ENCODE data around the gene RHOU. TPM values are rescaled to one million over a fixed set of nuclear protein-coding genes. Genes with fewer than 3 reads are reported as not detected.
"Not testable (repeated sequence)": the region's sequence is repeated elsewhere in the genome, so short reads cannot be mapped to it uniquely, and the experiment has no call there.

Gene RHOU
- 3.2 and 3.4 TPM in 2 replicates for total RNA-seq (2014; rRNA removed; shearing (Covaris generic))

GRCh38 chr1:228734881-228735801 is at the start of gene RHOU:
Gene RHOU, plus strand, starts transcription at chr1:228735479. Its CDS starts 264 bp downstream, at chr1:228735743.
- no peaks in the 10 kb centered on the region for H3K27me3 ChIP-seq
- H3K4me3 ChIP-seq: peak within 1 kb of the TSS; percentile 92
- H3K9me3 ChIP-seq (replicated peaks): no peaks in the 10 kb centered on the region
- H3K4me1 ChIP-seq: peaks cover 5% of the 10 kb centered on the region; the same call in 1 of the 2 replicates
- no peaks in the 10 kb centered on the region for H3K36me3 ChIP-seq
- DNase-seq: peak; percentile 58 to 76
- H3K27ac ChIP-seq: peak within 1 kb of the TSS; percentile 69

GRCh38 chr1:228687587-228687986 is 47.7 kb upstream of the RHOU start:
- no peaks in the 10 kb centered on the region for H3K9me3 ChIP-seq (replicated peaks)
- H3K36me3 ChIP-seq: no peaks in the 10 kb centered on the region
- H3K4me1 ChIP-seq: no peaks in the 10 kb centered on the region
- no peak for DNase-seq
- no peak overlapping the region for H3K4me3 ChIP-seq
- no peaks in the 10 kb centered on the region for H3K27me3 ChIP-seq
- H3K27ac ChIP-seq: no peak overlapping the region

DNA sequence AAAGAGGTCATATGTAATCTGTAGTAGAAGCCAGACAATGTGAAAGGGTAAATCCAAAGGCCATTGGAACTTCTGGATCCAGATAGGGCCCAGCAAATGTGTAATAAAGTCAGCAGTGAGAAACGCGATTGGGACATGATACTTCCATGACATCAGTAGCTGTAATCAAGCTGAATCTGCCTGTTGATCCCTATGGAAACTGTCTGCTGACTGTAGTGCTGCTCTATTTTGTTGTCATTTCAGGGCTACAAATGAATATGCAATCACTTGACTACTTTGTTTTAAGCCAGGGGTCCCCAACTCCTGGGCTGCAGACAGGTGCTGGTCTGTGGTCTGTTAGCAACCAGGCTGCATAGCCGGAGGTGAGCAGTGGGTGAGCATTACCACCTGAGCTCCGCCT is 46.0 kb upstream of the RHOU start:
- H3K27ac ChIP-seq: no peak overlapping the region
- DNase-seq: no peak
- no peak overlapping the region for H3K4me3 ChIP-seq
- no peaks in the 10 kb centered on the region for H3K36me3 ChIP-seq
- H3K9me3 ChIP-seq (replicated peaks): no peaks in the 10 kb centered on the region
- no peaks in the 10 kb centered on the region for H3K4me1 ChIP-seq
- no peaks in the 10 kb centered on the region for H3K27me3 ChIP-seq

DNA sequence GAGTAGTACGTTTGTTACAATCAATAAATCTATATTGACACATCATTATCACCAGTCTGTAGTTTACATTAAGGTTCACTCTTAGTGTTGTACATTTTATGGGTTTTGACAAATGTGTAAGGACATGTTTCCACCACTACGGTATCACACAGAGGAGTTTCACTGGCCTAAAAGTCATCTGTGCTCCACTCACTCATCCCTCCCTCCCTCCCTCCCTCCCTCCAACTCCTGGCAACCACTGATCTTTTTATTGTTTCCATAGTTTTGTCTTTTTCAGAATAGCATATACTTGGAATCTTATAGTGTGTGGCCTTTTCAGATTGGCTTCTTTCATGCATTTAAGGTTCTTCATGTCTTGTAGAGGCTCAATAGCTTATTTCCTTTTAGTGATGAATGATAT is 44.1 kb upstream of the RHOU start:
- Histone ChIP-seq H3K36me3 (no peaks in the 10 kb centered on the region), H3K9me3 (replicated peaks) (no peaks in the 10 kb centered on the region), H3K4me1 (no peaks in the 10 kb centered on the region), H3K27ac (no peak overlapping the region), H3K27me3 (no peaks in the 10 kb centered on the region), H3K4me3 (no peak overlapping the region)
- no peak for DNase-seq

DNA sequence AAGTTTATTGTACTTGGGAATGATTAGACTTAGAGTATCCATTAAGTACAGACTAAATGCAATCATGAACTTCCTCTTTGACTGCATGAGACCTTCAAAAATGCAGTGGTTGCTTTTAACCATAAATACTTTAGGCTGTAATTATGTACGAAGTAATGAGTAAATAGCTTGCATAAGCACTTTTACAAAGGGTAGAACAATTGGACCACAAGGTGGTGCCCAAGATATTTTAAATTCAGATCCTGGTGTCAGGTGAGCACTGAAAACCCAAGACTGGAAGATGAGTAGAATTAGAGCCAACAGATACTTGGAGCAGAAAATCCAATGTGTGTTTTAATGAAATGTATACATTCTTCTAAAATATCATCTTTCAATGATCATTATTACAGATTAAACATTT is 43.4 kb upstream of the RHOU start:
- Histone ChIP-seq H3K27me3 (no peaks in the 10 kb centered on the region), H3K4me1 (no peaks in the 10 kb centered on the region), H3K4me3 (no peak overlapping the region), H3K9me3 (replicated peaks) (no peaks in the 10 kb centered on the region), H3K27ac (no peak overlapping the region), H3K36me3 (no peaks in the 10 kb centered on the region)
- DNase-seq: peak; percentile 17 to 63

GRCh38 chr1:228694447-228694846 is 40.8 kb upstream of the RHOU start:
- not testable (repeated sequence) for H3K27me3 ChIP-seq; H3K9me3 ChIP-seq (replicated peaks); H3K36me3 ChIP-seq; H3K4me1 ChIP-seq; DNase-seq; H3K4me3 ChIP-seq; H3K27ac ChIP-seq

DNA sequence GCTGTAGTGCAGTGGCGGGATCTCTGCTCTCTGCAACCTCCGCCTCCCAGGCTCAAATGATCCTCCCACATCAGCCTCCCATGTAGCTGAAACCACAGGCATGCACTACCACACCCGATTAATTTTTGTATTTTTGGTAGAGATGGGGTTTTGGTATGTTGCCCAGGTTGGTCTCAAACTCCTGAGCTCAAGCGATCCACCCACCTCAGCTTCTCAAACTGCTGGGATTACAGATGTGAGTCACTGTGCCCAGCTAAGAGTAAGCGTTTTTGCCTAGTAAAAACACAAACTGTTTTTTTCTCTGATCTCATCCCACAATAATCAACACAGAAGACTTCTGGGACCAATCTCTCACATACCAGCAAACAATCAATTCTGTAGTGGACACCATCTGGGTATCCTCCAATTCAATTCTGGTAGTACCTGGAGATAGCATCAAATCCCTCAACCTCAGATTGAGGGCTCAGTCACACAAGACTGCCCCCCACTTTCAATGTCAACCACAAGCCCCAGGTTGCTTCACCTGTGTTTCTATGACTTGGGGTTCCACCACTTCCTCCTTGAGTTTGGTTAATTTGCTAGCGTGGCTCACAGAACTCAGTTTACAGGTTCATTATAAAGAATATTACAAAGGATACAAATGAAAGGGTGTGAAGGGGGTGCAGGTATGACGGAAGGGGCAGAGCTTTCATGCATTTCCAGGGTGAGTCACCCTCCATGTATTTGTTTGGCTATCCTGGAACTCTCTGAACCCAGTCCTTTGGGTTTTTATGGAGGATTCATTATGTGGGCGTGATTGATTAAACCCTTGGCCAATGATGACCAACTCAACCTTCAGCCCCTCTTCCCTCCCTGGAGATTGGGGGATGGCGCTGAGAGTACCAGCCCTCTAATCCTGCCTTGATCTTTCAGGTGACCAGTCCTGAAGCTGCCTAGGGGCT is 40.0 kb upstream of the RHOU start:
- no peak for DNase-seq
- Histone ChIP-seq H3K4me1 (peaks cover 5% of the 10 kb centered on the region; the same call in 1 of the 2 replicates), H3K27ac (no peak overlapping the region), H3K27me3 (no peaks in the 10 kb centered on the region), H3K36me3 (no peaks in the 10 kb centered on the region), H3K4me3 (no peak overlapping the region), H3K9me3 (replicated peaks) (no peaks in the 10 kb centered on the region)

GRCh38 chr1:228697207-228698016 is 37.9 kb upstream of the RHOU start:
- DNase-seq: peak; percentile 63 to 82
- no peaks in the 10 kb centered on the region for H3K27me3 ChIP-seq
- H3K4me1 ChIP-seq: peaks cover 5% of the 10 kb centered on the region; the same call in 1 of the 2 replicates
- no peaks in the 10 kb centered on the region for H3K9me3 ChIP-seq (replicated peaks)
- H3K4me3 ChIP-seq: no peak overlapping the region
- no peak overlapping the region for H3K27ac ChIP-seq
- H3K36me3 ChIP-seq: no peaks in the 10 kb centered on the region

GRCh38 chr1:228698017-228698329 is 37.3 kb upstream of the RHOU start:
- Histone ChIP-seq H3K27ac (no peak overlapping the region), H3K36me3 (no peaks in the 10 kb centered on the region), H3K27me3 (no peaks in the 10 kb centered on the region), H3K4me3 (no peak overlapping the region), H3K9me3 (replicated peaks) (no peaks in the 10 kb centered on the region), H3K4me1 (peaks cover 5% of the 10 kb centered on the region; the same call in 1 of the 2 replicates)
- no peak for DNase-seq

DNA sequence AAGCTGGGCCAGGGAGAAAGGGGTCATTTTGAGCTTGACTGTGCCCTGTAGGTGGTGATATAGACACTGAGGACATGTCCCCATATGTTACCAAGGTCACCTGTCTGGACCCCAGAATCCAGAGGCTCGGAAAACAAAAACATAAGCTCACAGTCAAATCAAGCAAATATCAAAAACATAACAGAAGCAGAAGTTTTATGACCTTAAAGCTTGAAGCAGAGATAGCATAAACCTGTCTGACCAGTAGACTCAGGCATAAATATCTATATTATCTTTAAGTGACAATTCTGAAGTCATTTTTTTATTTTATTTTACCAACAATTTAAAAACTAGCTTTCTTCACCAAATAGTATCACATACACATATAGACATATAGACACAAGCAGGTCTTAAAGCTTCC is 32.8 kb upstream of the RHOU start:
- DNase-seq: no peak
- peaks cover 4% of the 10 kb centered on the region; the same call in 1 of the 2 replicates for H3K4me1 ChIP-seq
- H3K27me3 ChIP-seq: no peaks in the 10 kb centered on the region
- H3K36me3 ChIP-seq: no peaks in the 10 kb centered on the region
- no peaks in the 10 kb centered on the region for H3K9me3 ChIP-seq (replicated peaks)
- no peak overlapping the region for H3K4me3 ChIP-seq
- H3K27ac ChIP-seq: no peak overlapping the region

GRCh38 chr1:228706305-228706704 is 29.0 kb upstream of the RHOU start:
- Histone ChIP-seq H3K9me3 (replicated peaks) (no peaks in the 10 kb centered on the region), H3K4me1 (no peaks in the 10 kb centered on the region), H3K36me3 (no peaks in the 10 kb centered on the region), H3K27me3 (no peaks in the 10 kb centered on the region), H3K27ac (no peak overlapping the region), H3K4me3 (no peak overlapping the region)
- no peak for DNase-seq

GRCh38 chr1:228717081-228717480 is 18.2 kb upstream of the RHOU start:
- Histone ChIP-seq H3K27ac (no peak overlapping the region), H3K9me3 (replicated peaks) (no peaks in the 10 kb centered on the region), H3K27me3 (no peaks in the 10 kb centered on the region), H3K4me3 (no peak overlapping the region), H3K4me1 (peaks cover 6% of the 10 kb centered on the region), H3K36me3 (no peaks in the 10 kb centered on the region)
- no peak for DNase-seq

DNA sequence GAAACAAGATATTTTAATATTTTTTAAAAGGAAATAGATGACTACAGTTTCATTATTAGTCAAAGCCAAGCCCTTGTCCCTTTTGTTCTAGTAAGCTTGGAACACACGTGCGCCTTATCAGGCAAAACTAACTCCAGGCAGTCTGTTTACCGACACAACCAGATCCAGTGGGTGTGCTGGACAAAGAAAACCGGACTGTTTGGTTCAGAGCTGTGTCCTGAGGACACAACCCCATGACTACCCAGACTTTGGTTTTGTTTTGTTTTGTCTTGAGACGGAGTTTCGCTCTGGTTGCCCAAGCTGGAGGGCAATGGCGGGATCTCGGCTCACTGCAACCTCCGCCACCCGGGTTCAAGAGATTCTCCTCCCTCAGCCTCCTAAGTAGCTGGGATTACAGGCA is 13.9 kb upstream of the RHOU start:
- Histone ChIP-seq H3K4me1 (peaks cover 6% of the 10 kb centered on the region), H3K4me3 (no peak overlapping the region), H3K36me3 (no peaks in the 10 kb centered on the region), H3K27ac (no peak overlapping the region), H3K9me3 (replicated peaks) (no peaks in the 10 kb centered on the region), H3K27me3 (no peaks in the 10 kb centered on the region)
- no peak for DNase-seq

DNA sequence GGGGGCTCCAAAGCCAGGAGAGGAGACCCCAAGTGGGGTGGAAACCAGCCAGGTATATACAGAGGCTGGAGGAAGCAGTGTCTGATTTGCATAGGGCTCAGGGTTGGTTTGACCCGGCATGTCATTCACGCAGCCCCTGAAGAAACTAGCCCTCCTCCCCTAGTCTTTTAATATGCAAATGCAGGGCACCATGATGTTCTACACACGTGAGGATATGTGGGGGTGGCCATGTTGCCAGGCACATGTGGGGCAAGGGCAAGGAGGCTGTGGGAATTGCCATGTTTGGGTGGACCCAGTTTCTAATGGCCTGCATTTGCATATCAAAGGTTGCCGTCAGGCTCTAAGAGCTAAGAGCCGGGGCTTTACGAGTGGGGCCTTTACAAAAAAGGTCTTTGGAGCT is 12.0 kb upstream of the RHOU start:
- no peak overlapping the region for H3K27ac ChIP-seq
- H3K36me3 ChIP-seq: no peaks in the 10 kb centered on the region
- no peaks in the 10 kb centered on the region for H3K27me3 ChIP-seq
- no peak overlapping the region for H3K4me3 ChIP-seq
- H3K9me3 ChIP-seq (replicated peaks): no peaks in the 10 kb centered on the region
- peaks cover 9% of the 10 kb centered on the region for H3K4me1 ChIP-seq
- no peak for DNase-seq

Measured in SJCRH30 (cell line).